HTR-8/SVneo (cell line): ENCODE measurements around the gene HAND1.

Source experiments
- DNase-seq: peaks from one replicate; pipeline ENCODE4 v3.0.0; 2011; ENCODE audit warnings: low spot score, mixed read lengths; ENCODE audit not compliant: insufficient read length
- FAIRE-seq: peaks from 2 replicates; lab custom pipeline; 2011; peaks lifted over from hg19 to GRCh38; lab: Jason Lieb, UNC

Gene HAND1

GRCh38 chr5:154506716-154507080 is 28.7 kb upstream of the HAND1 start:
- DNase-seq (no peak), FAIRE-seq (no peak)

- DNase-seq = no peak
- no peak for FAIRE-seq
These were observed 28.2 kb upstream of the HAND1 start for GRCh38 chr5:154506049-154506715.

DNA sequence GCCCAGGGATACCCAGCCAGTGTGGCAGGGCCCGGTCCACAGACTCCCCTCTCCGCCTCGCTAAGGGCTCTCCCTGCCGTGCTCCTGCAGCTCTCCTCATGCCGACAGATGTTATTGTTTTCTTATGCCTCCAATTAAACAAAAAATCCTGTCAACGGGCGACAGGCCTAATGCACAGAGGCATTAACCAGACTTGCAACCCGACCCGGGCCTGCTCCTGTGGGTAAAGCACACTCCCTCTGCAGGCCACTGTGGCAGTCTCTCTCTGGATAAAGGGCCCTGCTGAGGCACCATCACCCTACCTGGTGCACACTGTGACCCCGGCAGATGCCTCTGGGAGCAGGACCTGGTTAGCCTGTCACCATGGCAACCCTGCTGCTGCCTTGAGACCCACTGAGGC is 27.5 kb upstream of the HAND1 start:
- no peak for DNase-seq

GRCh38 chr5:154503698-154504039 is 25.6 kb upstream of the HAND1 start:
- FAIRE-seq (no peak), DNase-seq (no peak)

More for the DNA sequence above, 27.5 kb upstream of the HAND1 start:
- no peak for FAIRE-seq

DNA sequence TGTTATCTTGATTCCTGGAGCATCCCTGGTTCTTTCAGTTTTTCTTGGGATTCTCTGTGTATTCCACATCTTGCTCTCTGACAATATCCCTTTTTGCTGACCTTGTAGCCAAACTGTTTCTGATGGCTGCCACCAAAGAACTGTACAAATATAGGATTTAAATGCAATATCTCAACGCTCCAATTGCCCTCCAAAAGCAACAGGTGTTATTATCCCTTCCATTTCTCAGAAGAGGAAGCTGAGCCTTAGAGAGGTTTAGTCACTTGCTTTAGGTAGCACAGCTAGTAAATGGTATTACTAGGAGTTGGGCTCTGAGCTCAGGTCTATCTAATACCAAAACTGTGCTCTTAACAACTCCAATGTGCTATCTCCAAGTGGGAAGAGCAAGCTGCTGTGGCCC is 24.2 kb upstream of the HAND1 start:
- DNase-seq (no peak), FAIRE-seq (no peak)

- no peak for DNase-seq
These were observed 23.5 kb upstream of the HAND1 start for GRCh38 chr5:154501566-154501965.

GRCh38 chr5:154498994-154499393 is 21.0 kb upstream of the HAND1 start:
- FAIRE-seq (no peak), DNase-seq (no peak)

More at GRCh38 chr5:154501566-154501965, 23.5 kb upstream of the HAND1 start:
- no peak for FAIRE-seq

- no peak for FAIRE-seq
- DNase-seq = no peak
These were observed 20.6 kb upstream of the HAND1 start for GRCh38 chr5:154498591-154498990.

GRCh38 chr5:154494036-154494435 is 16.0 kb upstream of the HAND1 start:
- no peak for FAIRE-seq
- DNase-seq = no peak

GRCh38 chr5:154493274-154493673 is 15.2 kb upstream of the HAND1 start:
- FAIRE-seq (no peak), DNase-seq (no peak)

DNA sequence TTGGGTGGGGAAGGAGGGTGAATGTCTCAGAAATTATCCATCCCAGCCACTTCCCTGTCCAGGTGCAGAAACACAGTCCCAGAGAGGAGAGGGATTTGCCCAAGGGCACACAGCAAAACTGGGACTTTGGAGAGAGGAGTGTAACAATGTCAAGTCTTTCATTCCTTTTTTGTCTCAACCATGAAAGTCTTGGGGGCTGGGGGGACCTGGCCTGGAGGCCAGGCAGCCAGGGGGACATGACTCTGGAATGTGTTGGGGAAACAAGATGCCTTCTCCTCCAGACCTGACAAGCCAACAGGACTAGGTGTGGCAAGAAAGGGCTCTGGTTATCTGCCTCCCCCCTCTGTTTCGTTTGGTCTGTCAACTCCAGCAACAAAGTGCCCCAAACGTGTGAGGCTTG is 13.9 kb upstream of the HAND1 start:
- DNase-seq (no peak), FAIRE-seq (no peak)

GRCh38 chr5:154487541-154487940 is 9.5 kb upstream of the HAND1 start:
- FAIRE-seq = no peak

GRCh38 chr5:154486427-154486866 is 8.4 kb upstream of the HAND1 start:
- FAIRE-seq = no peak
- no peak for DNase-seq

More at GRCh38 chr5:154487541-154487940, 9.5 kb upstream of the HAND1 start:
- no peak for DNase-seq

- DNase-seq (no peak), FAIRE-seq (no peak)
These were observed 7.9 kb upstream of the HAND1 start for GRCh38 chr5:154485850-154486426.

- DNase-seq (no peak), FAIRE-seq (no peak)
These were observed 7.1 kb upstream of the HAND1 start for GRCh38 chr5:154485096-154485491.

DNA sequence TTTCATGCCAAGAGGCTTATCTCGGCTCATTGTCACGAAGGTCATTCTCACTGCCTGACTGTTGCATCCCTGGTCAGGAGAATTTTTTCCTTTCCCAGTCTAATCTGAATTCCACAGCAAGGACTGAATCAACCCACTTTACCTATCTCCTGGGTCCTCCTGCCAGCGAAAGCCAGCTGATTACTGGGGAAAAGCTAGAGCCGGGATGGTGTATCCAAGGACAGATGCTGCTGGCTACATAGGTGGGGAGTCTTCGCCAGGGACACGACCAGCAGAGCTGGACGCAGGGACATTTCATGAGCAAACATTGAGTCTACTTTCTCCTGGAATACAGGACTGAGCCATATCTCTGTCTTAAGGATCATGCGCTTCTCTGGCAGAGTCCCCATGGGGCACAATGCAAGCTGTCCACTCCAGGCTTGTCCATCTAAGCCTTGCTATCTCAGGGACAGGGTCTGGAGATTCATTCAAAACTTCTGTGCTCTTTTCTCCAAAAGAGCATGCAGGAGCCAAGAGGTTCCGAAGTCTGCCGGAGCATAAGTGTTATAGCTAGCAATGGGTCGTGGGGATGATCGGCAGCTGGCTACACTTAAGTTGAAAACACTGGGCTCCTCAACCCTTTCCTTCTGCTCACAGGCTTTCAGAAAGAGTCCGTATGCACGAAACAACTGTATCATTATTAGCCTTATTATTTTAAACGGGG is 6.5 kb upstream of the HAND1 start:
- FAIRE-seq = no peak
- no peak for DNase-seq

DNA sequence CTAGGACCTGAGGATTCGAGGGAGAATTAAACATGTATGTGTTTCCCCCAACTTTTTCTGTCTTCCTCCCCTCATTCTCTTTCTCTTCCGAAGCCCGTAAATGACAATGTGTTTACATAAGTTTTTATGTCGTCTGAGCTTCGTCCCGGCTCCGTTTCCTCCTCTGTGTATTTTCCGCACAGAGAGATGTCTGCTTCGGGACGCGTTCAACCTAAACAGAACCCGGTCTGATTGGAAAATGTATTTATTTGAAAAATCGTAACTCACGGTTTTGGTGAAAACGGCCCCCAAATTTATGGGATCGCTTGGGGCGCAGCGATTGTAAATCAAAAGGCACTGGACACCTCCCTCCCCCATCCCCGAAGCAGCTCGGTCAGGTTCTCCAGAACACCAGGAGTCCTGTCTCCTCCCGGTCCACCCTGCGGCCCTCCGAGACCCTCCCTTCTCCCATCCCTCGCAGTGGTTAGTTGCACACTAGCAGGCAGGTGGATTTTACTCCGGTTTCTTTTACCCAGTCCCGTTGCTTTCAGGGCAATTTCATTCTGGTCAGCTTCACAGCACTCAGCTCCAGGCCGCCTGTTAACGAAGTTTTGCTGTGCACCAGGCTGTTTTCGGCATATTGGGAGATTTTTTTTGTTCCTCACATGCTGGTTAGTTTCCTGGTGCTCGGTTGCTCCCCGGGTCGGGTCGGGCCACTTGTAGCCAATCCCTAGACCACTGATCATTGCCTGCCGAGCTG is 5.8 kb upstream of the HAND1 start:
- FAIRE-seq = no peak
- no peak for DNase-seq

GRCh38 chr5:154482528-154483449 is 4.8 kb upstream of the HAND1 start:
- FAIRE-seq (no peak), DNase-seq (no peak)

GRCh38 chr5:154481584-154482381 is 3.8 kb upstream of the HAND1 start:
- DNase-seq (no peak), FAIRE-seq (no peak)
